NCI-H1092 (cell line): Measurements from ENCODE around the gene HIRIP3.
A peak's percentile ranks its signal among the peaks of the same experiment; 100 is the strongest.

Source experiments
- DNase-seq: peaks from one replicate; lab custom pipeline; 2025; lab: John Stamatoyannopoulos, UW

HIRIP3 gene

GRCh38 chr16:29983420-29984136 lies 11.8 kb downstream of the HIRIP3 start:
- DNase-seq, result no peak

- no peak for DNase-seq
Observed at GRCh38 chr16:29982560-29983419, 12.6 kb downstream of the HIRIP3 start.

GRCh38 chr16:29978564-29979270 lies 16.7 kb downstream of the HIRIP3 start:
- no peak for DNase-seq

GRCh38 chr16:29978081-29978480 lies 17.3 kb downstream of the HIRIP3 start:
- no peak for DNase-seq

GRCh38 chr16:29977063-29977825 lies 18.2 kb downstream of the HIRIP3 start:
- no peak for DNase-seq

GRCh38 chr16:29975811-29976511 lies 19.5 kb downstream of the HIRIP3 start:
- DNase-seq, result no peak

GRCh38 chr16:29975134-29975538 lies 20.3 kb downstream of the HIRIP3 start:
- no peak for DNase-seq

- DNase-seq, result no peak
Observed at GRCh38 chr16:29974291-29975133, 20.9 kb downstream of the HIRIP3 start.

- DNase-seq, result peak; percentile 98
Observed at GRCh38 chr16:29973384-29974246, 21.8 kb downstream of the HIRIP3 start, which contains the start of gene TAOK2. Gene TAOK2 (plus strand): TSS chr16:29973868. CDS start chr16:29977773, 3,905 bp downstream.

- no peak for DNase-seq
Observed at GRCh38 chr16:29972992-29973383, 22.4 kb downstream of the HIRIP3 start.

GRCh38 chr16:29972500-29972899 lies 22.9 kb downstream of the HIRIP3 start:
- DNase-seq, result no peak

GRCh38 chr16:29971304-29971703 lies 24.1 kb downstream of the HIRIP3 start:
- DNase-seq, result no peak

- DNase-seq, result no peak
Observed at GRCh38 chr16:29968205-29968604, 27.2 kb downstream of the HIRIP3 start.

- no peak for DNase-seq
Observed at GRCh38 chr16:29963021-29963743, 32.2 kb downstream of the HIRIP3 start.

GRCh38 chr16:29962344-29962994 lies 32.9 kb downstream of the HIRIP3 start:
- no peak for DNase-seq

- DNase-seq, result peak; percentile 84
Observed at GRCh38 chr16:29961479-29962343, 33.7 kb downstream of the HIRIP3 start, which contains the start of gene TMEM219. Gene TMEM219 (plus strand): TSS chr16:29962079. CDS start chr16:29963144, 1,065 bp downstream.

GRCh38 chr16:29961127-29961478 lies 34.3 kb downstream of the HIRIP3 start:
- no peak for DNase-seq
